GM18517 (cell line): ENCODE measurements around the gene HPCA.

Source experiments
- ATAC-seq: cut with Tn5 transposase; IDR thresholded peaks from one replicate; pipeline ENCODE4 v1.9.1; 2021; ENCODE audit warnings: mild to moderate bottlenecking, moderate library complexity; ENCODE audit not compliant: unreplicated experiment

HPCA gene

GRCh38 chr1:32886004-32886827, at the start of gene HPCA:
HPCA (plus strand) TSS chr1:32886491; CDS start chr1:32888899, 2,408 bp downstream.
- no peak for ATAC-seq

GRCh38 chr1:32848354-32849063, 37.8 kb upstream of the HPCA start:
- no peak for ATAC-seq

GRCh38 chr1:32855861-32856617, 30.3 kb upstream of the HPCA start:
- no peak for ATAC-seq

- no peak for ATAC-seq
Measured at GRCh38 chr1:32858136-32858535, 28.2 kb upstream of the HPCA start.

- ATAC-seq: no peak
Measured at GRCh38 chr1:32858791-32859190, 27.5 kb upstream of the HPCA start.

- ATAC-seq: no peak
Measured at GRCh38 chr1:32859915-32860314, 26.4 kb upstream of the HPCA start.

GRCh38 chr1:32860566-32860965, 25.7 kb upstream of the HPCA start:
- no peak for ATAC-seq

GRCh38 chr1:32861904-32862695, 24.2 kb upstream of the HPCA start:
- ATAC-seq: no peak

GRCh38 chr1:32863218-32863880, 22.9 kb upstream of the HPCA start:
- ATAC-seq: no peak

- no peak for ATAC-seq
Measured at GRCh38 chr1:32863881-32864245, 22.4 kb upstream of the HPCA start.

- no peak for ATAC-seq
Measured at GRCh38 chr1:32864375-32865019, 21.8 kb upstream of the HPCA start.

GRCh38 chr1:32865639-32866405, 20.5 kb upstream of the HPCA start:
- ATAC-seq: no peak

GRCh38 chr1:32867151-32867550, 19.1 kb upstream of the HPCA start:
- ATAC-seq: no peak

- ATAC-seq: no peak
Measured at GRCh38 chr1:32867671-32868070, 18.6 kb upstream of the HPCA start.

- ATAC-seq: no peak
Measured at GRCh38 chr1:32868085-32868484, 18.2 kb upstream of the HPCA start.

- ATAC-seq: no peak
Measured at GRCh38 chr1:32868806-32869455, 17.4 kb upstream of the HPCA start.

GRCh38 chr1:32869923-32870614, 16.2 kb upstream of the HPCA start:
- ATAC-seq: no peak
